Coronary artery (tissue), 2 donors: ENCODE data around the gene THSD7B.

Source experiments
- DNase-seq: peaks from one replicate; pipeline ENCODE4 v3.0.0-alpha.2; 2017; ENCODE audit warnings: low spot score
- H3K27ac ChIP-seq, 2 donors: fragments of 200-600 bp; sonication (generic); one replicate each; pipeline ENCODE4 v1.5.1; 2016 to 2019
- H3K4me3 ChIP-seq: fragments of 200-600 bp; sonication (generic); 2 replicates; pipeline ENCODE4 v1.5.1; 2016; ENCODE audit warnings: mild to moderate bottlenecking, moderate library complexity
- TF ChIP-seq, protein P1 (sequence below): fragments of 200-600 bp; sonication (generic); IDR thresholded peaks from one replicate; pipeline ENCODE4 v1.5.1; 2019; ENCODE audit warnings: antibody characterized with exemption

The THSD7B gene

DNA sequence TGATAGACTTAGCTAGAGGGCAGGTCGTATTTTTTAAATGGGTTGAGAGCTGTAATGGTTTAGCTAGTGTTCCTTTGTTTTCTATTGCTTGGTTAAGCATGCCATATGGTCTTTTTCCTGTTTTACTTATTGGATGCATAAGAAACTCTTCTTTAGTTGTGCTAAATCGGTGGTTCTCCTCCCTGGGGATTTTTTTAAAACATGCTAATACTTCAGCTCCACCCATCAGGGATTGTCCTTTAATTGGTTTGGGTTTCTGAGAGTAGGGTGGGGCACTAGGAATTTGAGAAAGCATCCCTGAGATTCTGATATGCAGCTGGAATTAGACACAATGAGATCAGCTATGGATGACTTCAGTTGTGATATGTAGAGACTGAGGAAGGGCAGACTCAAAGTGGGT is 497.2 kb downstream of the THSD7B start:
- no peak for DNase-seq
- Histone ChIP-seq H3K4me3 (no peak overlapping the region), H3K27ac (no peak overlapping the region)
- TF ChIP-seq, protein P1, sequence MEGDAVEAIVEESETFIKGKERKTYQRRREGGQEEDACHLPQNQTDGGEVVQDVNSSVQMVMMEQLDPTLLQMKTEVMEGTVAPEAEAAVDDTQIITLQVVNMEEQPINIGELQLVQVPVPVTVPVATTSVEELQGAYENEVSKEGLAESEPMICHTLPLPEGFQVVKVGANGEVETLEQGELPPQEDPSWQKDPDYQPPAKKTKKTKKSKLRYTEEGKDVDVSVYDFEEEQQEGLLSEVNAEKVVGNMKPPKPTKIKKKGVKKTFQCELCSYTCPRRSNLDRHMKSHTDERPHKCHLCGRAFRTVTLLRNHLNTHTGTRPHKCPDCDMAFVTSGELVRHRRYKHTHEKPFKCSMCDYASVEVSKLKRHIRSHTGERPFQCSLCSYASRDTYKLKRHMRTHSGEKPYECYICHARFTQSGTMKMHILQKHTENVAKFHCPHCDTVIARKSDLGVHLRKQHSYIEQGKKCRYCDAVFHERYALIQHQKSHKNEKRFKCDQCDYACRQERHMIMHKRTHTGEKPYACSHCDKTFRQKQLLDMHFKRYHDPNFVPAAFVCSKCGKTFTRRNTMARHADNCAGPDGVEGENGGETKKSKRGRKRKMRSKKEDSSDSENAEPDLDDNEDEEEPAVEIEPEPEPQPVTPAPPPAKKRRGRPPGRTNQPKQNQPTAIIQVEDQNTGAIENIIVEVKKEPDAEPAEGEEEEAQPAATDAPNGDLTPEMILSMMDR = no peak

DNA sequence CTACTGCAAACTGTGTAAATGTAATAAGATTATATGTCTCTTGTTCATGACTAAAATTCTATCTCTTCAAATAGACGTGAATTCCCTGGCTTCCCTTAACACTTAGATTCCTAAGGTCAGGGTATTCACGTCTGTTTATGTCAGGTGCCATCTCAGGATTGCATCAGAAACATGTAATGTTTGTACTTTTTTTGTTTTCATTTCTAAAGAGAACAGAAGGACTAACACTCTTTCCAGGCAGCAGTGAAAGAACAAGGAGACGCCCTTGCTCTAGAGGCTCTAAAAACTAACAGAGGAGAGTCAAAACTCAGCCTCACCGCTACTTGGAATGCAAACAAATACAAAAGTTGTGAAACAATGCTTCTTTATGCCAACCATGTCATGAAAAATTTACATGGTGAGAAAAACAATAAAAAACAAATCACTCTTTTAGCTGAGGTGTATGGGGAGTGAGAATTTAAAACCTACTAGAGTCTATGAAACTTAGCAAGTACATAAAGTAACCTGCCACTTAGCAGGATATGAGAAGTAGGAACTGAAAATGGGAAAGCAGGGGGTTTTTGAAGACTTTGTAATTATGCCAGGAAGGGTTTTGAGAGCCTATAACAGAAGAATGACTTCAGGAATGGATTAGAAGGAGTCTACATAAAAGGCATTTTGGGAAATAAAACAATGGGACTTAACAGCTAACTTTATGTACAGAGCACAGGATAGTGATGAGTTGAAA is 522.7 kb downstream of the THSD7B start:
- no peak for DNase-seq
- TF ChIP-seq, protein P1 = no peak
- H3K4me3 ChIP-seq = no peak overlapping the region
- no peak overlapping the region for H3K27ac ChIP-seq

DNA sequence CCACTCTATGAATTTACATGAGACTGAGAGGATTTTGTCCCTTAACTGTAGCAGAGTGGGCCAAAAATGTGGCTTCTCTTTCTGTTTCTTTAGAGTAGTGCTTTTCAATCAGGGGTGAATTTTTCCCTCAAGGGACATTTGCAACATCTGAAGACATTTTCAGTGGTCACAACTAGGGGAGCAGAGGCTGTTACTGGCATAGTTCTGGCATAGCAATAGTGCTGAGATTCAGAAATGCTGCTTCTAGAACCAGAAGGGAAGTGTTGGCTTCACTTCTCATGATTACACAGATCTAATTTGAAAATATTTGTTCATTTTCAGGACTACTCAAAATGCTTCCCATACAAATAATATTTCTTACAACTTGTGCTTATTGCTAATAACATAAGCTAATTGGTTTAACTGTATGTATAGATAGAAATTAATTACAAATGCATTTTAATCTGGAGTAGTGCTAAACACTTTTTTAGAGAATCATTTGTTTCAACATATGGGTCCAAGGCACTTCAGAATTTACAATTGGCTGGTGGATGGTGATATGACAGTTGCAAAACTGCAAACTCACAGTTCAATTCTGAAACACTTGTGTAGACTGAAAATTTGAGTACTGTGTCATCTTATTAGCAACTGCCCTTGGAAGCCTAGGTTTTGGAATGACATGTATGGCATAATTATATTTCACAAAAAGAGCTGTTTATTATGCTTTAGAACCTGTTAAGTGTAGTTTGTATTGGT is 526.7 kb downstream of the THSD7B start:
- no peak for DNase-seq
- H3K4me3 ChIP-seq = no peak overlapping the region
- TF ChIP-seq, protein P1 = no peak
- no peak overlapping the region for H3K27ac ChIP-seq

DNA sequence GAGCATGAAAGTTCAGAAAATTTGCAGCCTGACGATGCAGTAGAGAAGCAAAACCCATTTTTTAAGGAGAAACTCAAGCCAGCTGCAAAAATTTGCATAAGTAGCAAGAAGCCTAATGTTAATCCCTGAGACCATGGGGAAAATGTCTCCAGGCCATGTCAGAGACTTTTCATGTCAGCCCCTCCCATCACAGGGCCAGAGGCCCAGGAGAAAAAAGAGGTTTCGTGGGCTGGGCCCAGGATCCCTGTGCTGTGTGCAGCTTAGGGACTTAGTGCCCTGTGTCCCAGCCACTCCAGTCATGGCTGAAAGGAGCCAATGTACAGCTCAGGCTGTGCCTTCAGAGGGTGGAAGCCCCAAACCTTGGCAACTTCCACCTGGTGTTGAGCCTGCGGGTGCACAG is 533.0 kb downstream of the THSD7B start:
- TF ChIP-seq, protein P1 = no peak
- DNase-seq = no peak
- H3K27ac ChIP-seq = no peak overlapping the region
- no peak overlapping the region for H3K4me3 ChIP-seq

DNA sequence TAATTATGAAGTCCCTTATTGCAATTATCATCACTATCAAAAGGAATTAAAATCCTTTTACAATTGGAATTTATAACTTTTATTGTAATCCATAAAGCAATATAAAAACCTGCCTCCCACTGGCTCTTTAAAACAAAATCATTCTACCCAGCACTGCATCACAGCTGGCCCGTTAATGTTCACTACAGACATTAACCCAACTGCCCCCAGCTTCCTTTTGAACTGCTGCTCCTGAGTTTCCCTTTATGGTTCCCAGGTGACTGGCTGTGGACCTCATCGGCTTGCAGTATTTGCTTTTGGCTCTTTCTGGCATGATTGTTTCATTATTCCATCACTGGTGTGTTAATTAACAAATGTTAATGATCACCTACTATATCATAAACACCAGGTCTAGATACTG is 535.6 kb downstream of the THSD7B start:
- H3K4me3 ChIP-seq = no peak overlapping the region
- no peak for DNase-seq
- TF ChIP-seq, protein P1 = no peak
- no peak overlapping the region for H3K27ac ChIP-seq

DNA sequence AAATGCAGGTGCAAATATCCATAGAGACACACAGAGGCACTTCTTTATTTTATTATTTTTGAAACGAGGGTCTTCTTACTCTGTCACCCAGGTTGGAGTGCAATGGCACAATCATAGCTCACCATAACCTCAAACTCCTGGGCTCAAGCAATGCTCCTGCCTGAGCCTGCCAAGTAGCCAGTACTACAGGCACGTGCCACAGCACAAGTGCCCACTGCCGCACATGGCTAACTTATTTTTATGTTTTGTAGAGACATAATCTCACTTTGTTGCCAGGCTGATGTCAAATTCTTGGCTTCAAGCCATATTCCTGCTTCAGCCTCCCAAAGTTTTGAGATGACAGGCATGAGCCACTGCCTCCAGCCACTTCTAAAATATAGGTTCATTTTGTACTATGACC is 537.6 kb downstream of the THSD7B start:
- TF ChIP-seq, protein P1 = no peak
- no peak overlapping the region for H3K27ac ChIP-seq
- no peak overlapping the region for H3K4me3 ChIP-seq
- DNase-seq = no peak

DNA sequence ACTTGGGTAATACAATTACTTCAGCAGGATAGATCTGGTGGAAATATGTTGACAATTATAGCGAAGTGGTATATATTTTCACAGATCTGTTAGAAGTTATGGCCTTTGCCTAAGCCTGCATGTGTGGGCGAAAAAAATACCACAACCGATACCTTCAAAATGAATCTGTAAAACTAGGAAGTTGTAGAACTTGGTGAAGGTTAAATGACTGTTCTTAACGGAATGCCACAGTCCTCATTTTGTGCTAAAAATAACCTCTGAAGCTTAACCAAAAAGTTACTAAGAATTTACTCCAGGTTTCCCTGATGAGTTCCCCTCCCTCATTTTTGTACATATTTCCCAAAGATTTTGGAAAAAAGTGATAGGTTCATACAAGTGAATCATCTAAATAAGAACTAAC is 550.7 kb downstream of the THSD7B start:
- H3K4me3 ChIP-seq = no peak overlapping the region
- no peak overlapping the region for H3K27ac ChIP-seq
- TF ChIP-seq, protein P1 = no peak
- DNase-seq = no peak
